Measurements from ENCODE around the gene ADCY9. TPM values are rescaled to one million over a fixed set of nuclear protein-coding genes. Genes with fewer than 3 reads are reported as not detected.

ADCY9 gene
- total and polyA plus RNA-seq, 2 experiments from 2014 or later = 1.9 to 21.9 TPM

- Histone ChIP-seq H3K9ac (no peak overlapping the region), H3K79me2 (ENCODE audit: insufficient read depth) (peaks cover 13% of the 10 kb centered on the region; the same call in 1 of the 2 replicates), H3K27me3 (replicated peaks; ENCODE audit: insufficient read depth) (no peaks in the 10 kb centered on the region), H3F3A (ENCODE audit: insufficient read depth) (peaks cover 5% of the 10 kb centered on the region; the same call in 1 of the 2 replicates), H2AFZ (no peak overlapping the region), H3K36me3 (ENCODE audit: low read depth) (no peaks in the 10 kb centered on the region), H3K4me1 (ENCODE audit: insufficient read depth) (peaks cover 8% of the 10 kb centered on the region), H3K4me3 (no peak overlapping the region), H4K20me1 (ENCODE audit: insufficient read depth) (no peaks in the 10 kb centered on the region), H3K4me2 (ENCODE audit: unreplicated experiment) (no peak overlapping the region), H3K27ac (no peak overlapping the region), H3K9me3 (ENCODE audit: low read depth) (no peaks in the 10 kb centered on the region), H3K9me2 (ENCODE audit: insufficient read depth) (no peaks in the 10 kb centered on the region)
- WGBS, 2 experiments (ENCODE audit: low coverage in 1 of 2, low lambda C conversion rate in 2 of 2, missing lambda C conversion rate in 2 of 2) = 92 to 94% methylated on average over 20 of the region's 20 CpGs
- TF ChIP-seq EZH2 (IDR thresholded peaks at IDR 0.05; ENCODE audit: insufficient read depth, poor library complexity, severe bottlenecking) (no peak), EZH2phosphoT487 (IDR thresholded peaks at IDR 0.05; ENCODE audit: insufficient read depth, low read depth) (no peak)
- DNase-seq = no peak
- in situ Hi-C loops (cut with MboI) = no loop called here
Measured at GRCh38 chr16:4011225-4011939, 104.9 kb downstream of the ADCY9 start.

- no peak overlapping the region for H2AFZ ChIP-seq
- no peak overlapping the region for H3K27ac ChIP-seq
- H3K4me3 ChIP-seq = no peak overlapping the region
- no peaks in the 10 kb centered on the region for H4K20me1 ChIP-seq (ENCODE audit: insufficient read depth)
- peaks cover 5% of the 10 kb centered on the region; the same call in 1 of the 2 replicates for H3F3A ChIP-seq (ENCODE audit: insufficient read depth)
- H3K4me2 ChIP-seq (ENCODE audit: unreplicated experiment) = no peak overlapping the region
- in situ Hi-C loops (cut with MboI) = no loop called here
- peaks cover 13% of the 10 kb centered on the region; the same call in 1 of the 2 replicates for H3K79me2 ChIP-seq (ENCODE audit: insufficient read depth)
- H3K36me3 ChIP-seq (ENCODE audit: low read depth) = no peaks in the 10 kb centered on the region
- peaks cover 8% of the 10 kb centered on the region for H3K4me1 ChIP-seq (ENCODE audit: insufficient read depth)
- no peak for DNase-seq
- WGBS, 2 experiments (ENCODE audit: low coverage in 1 of 2, low lambda C conversion rate in 2 of 2, missing lambda C conversion rate in 2 of 2) = 85 to 90% methylated on average over 32 of the region's 32 CpGs
- no peak overlapping the region for H3K9ac ChIP-seq
- no peak for TF ChIP-seq EZH2phosphoT487 (IDR thresholded peaks at IDR 0.05; ENCODE audit: insufficient read depth, low read depth)
- TF ChIP-seq EZH2 (IDR thresholded peaks at IDR 0.05; ENCODE audit: insufficient read depth, poor library complexity, severe bottlenecking) = no peak
- no peaks in the 10 kb centered on the region for H3K9me3 ChIP-seq (ENCODE audit: low read depth)
- no peaks in the 10 kb centered on the region for H3K27me3 ChIP-seq (replicated peaks; ENCODE audit: insufficient read depth)
- H3K9me2 ChIP-seq (ENCODE audit: insufficient read depth) = no peaks in the 10 kb centered on the region
Measured at GRCh38 chr16:4010225-4011158, 105.8 kb downstream of the ADCY9 start.

- H3K36me3 ChIP-seq (ENCODE audit: low read depth) = no peaks in the 10 kb centered on the region
- 93 to 97% methylated on average over 6 of the region's 6 CpGs for WGBS, 2 experiments (ENCODE audit: low coverage in 1 of 2, low lambda C conversion rate in 2 of 2, missing lambda C conversion rate in 2 of 2)
- H2AFZ ChIP-seq = no peak overlapping the region
- H3K9ac ChIP-seq = no peak overlapping the region
- H3K9me2 ChIP-seq (ENCODE audit: insufficient read depth) = no peaks in the 10 kb centered on the region
- no peaks in the 10 kb centered on the region for H3K9me3 ChIP-seq (ENCODE audit: low read depth)
- no peak overlapping the region for H3K4me3 ChIP-seq
- TF ChIP-seq EZH2phosphoT487 (IDR thresholded peaks at IDR 0.05; ENCODE audit: insufficient read depth, low read depth) (no peak), EZH2 (IDR thresholded peaks at IDR 0.05; ENCODE audit: insufficient read depth, poor library complexity, severe bottlenecking) (no peak)
- peaks cover 5% of the 10 kb centered on the region; the same call in 1 of the 2 replicates for H3F3A ChIP-seq (ENCODE audit: insufficient read depth)
- DNase-seq = no peak
- H3K27me3 ChIP-seq (replicated peaks; ENCODE audit: insufficient read depth) = no peaks in the 10 kb centered on the region
- H3K27ac ChIP-seq = no peak overlapping the region
- no peaks in the 10 kb centered on the region for H4K20me1 ChIP-seq (ENCODE audit: insufficient read depth)
- peaks cover 6% of the 10 kb centered on the region for H3K4me1 ChIP-seq (ENCODE audit: insufficient read depth)
- H3K4me2 ChIP-seq (ENCODE audit: unreplicated experiment) = no peak overlapping the region
- peaks cover 9% of the 10 kb centered on the region; the same call in 1 of the 2 replicates for H3K79me2 ChIP-seq (ENCODE audit: insufficient read depth)
- in situ Hi-C loops (cut with MboI) = no loop called here
Measured at GRCh38 chr16:4009177-4009576, 107.1 kb downstream of the ADCY9 start.

- Histone ChIP-seq H3K36me3 (ENCODE audit: low read depth) (no peaks in the 10 kb centered on the region), H3K27me3 (replicated peaks; ENCODE audit: insufficient read depth) (no peaks in the 10 kb centered on the region), H3K9me3 (ENCODE audit: low read depth) (no peaks in the 10 kb centered on the region), H3F3A (ENCODE audit: insufficient read depth) (no peaks in the 10 kb centered on the region), H3K79me2 (ENCODE audit: insufficient read depth) (peaks cover 9% of the 10 kb centered on the region; the same call in 1 of the 2 replicates), H3K4me1 (ENCODE audit: insufficient read depth) (no peaks in the 10 kb centered on the region), H3K4me3 (no peak overlapping the region), H3K27ac (no peak overlapping the region), H2AFZ (no peak overlapping the region), H3K9ac (no peak overlapping the region), H4K20me1 (ENCODE audit: insufficient read depth) (no peaks in the 10 kb centered on the region), H3K4me2 (ENCODE audit: unreplicated experiment) (no peak overlapping the region), H3K9me2 (ENCODE audit: insufficient read depth) (no peaks in the 10 kb centered on the region)
- no peak for DNase-seq
- WGBS, 2 experiments (ENCODE audit: low coverage in 1 of 2, low lambda C conversion rate in 2 of 2, missing lambda C conversion rate in 2 of 2) = 99% methylated on average over 5 of the region's 5 CpGs
- in situ Hi-C loops (cut with MboI) = no loop called here
- TF ChIP-seq EZH2phosphoT487 (IDR thresholded peaks at IDR 0.05; ENCODE audit: insufficient read depth, low read depth) (no peak), EZH2 (IDR thresholded peaks at IDR 0.05; ENCODE audit: insufficient read depth, poor library complexity, severe bottlenecking) (no peak)
Measured at GRCh38 chr16:4008116-4008515, 108.1 kb downstream of the ADCY9 start.
